Measurements from ENCODE around the gene EEIG1.
"Not testable (repeated sequence)": the region's sequence is repeated elsewhere in the genome, so short reads cannot be mapped to it uniquely, and the experiment has no call there.

The EEIG1 gene

DNA sequence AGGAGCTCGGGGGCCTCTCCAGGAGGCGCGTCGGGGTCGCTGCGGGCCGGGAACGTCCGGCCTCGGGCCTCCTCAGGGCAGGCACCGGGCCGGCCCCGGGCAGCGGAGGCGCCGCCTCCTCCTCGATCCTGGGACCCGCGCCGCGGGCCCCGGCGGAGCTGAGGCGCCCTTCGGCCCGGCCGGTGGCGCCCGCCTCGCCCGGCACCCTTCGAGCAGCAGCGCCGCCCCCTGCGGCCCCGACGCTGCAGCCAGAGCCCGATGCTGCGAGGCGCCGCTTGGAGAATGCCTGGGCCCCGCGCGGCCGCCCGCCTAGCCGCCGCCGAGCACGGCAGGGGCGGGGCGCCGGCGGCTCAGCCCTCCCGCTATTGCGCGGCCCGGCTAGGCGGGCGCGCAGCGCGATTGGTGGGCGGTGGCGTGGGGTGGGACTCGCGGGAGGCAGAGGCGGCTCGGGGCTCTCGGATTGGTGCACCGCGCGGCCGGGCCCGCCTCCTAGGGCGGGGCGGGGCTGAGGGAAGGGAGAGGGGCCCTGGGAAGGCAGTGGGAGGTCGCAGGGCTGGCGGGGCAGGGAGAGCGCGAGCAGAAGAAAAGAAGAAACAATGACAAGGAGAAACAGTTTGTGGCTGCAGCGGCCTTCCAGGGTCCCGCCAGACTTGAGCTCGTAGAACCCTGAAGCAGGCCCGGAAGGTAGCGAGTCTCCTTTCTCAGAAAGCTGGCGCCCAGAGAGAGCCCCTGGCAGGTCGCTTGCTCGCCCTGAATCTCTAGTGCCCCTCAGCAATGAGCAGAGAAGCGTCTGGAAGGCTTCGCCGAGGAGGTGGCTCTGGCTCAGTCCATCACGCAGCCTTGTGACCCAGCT lies at the start of gene EEIG1:
Gene EEIG1 (minus strand): TSS at position 284 of the 853 bp plus-strand sequence. CDS start 852 bp downstream, outside the sequence.
- peak; percentile 93 for DNase-seq

DNA sequence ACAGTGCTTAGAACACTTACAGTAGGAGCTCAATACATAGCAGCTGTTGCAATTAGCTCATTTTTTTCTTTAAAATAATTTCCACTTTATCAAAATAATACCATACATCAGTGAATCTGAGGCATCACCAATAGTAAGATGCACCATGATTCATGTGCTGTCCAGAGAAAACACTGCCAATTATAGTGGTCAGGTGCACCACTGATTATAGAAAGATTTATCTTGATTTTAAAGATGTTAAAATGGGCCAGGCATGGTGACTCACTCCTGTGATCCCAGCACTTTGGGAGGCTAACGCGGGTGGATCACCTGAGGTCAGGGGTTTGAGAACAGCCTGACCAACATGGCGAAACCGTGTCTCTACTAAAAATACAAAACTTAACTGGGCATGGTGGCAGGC lies 46.9 kb upstream of the EEIG1 start:
- no peak for DNase-seq

DNA sequence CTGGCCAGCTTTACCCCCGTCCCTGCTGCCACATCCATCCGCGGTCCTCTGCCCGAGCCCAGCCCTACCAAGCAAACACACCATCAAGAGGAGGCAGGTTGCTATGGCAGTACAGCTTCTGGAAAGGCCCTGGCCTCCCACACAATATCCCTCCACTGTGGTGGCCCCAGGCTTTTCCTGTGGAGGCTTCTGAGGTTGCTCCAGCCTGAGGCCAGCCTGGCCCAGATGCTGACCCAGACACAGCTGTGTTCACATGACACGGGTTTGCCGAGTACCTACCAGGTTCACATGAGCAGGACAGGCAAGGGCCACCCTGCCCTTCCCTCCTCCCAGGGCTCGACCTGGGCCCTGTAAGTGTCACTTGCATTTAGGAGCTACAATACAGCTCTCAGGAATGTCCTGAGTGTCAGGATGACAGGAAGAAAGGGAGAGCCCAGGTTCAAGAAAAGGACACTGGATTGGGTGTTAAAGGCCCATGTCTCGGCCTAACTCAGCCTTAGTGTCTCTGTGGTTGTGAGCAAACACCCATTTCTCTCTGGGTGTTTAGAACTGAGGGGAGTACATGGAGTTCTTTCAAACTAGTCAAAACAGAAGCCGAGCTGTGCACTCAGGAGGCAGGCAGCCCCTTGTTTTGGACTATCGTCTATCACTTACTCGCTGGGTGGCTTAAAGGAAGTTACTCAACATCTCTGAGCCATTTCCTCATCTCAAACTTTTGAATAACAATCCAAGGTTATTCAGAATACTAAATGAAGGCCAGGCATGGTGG lies 46.2 kb upstream of the EEIG1 start:
- peak; percentile 10 for DNase-seq

- DNase-seq: no peak
Observed at GRCh38 chr9:128026255-128026772, 45.5 kb upstream of the EEIG1 start.

DNA sequence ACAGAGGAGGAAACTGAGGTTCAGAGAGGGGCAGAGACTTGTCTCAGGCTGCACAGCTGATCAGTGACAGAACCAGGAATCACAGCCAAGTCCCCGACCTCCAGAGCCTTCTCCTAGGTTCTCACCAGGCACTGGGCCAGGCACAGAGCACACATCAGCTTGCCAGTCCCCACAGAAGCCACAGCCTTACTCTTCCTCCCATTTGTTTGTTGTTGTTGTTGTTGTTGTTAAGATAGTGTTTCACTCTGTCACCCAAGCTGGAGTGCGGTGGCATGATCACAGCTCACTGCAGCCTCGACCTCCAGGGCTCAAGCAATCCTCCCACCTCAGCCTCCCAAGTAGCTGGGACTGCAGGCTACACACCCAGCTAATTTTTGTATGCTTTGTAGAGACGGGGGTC lies 44.9 kb upstream of the EEIG1 start:
- DNase-seq: no peak

DNA sequence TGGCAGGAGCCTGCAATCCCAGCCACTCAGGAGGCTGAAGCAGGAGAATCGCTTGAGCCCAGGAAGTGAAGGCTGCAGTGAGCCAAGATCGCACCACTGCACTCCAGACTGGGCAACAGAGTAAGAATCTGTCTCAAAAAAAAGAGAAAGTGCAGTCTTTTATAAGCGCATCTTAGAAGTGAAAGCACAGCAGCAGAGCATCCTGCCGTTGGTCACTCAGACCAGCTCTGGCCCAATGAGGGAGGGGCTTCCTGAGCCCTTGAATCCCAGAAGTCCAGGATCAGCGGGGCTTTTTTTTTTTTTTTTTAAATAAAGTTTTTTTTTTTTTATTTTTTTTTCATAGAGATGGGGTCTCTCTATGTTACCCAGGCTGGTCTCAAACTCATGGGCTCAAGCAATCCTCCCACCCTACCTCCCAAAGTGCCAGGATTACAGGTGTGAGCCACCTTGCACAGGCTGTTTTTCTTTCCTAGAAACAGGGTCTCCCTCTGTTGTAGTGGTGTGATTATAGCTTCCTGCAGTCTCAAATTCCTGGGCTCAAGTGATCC lies 44.0 kb upstream of the EEIG1 start:
- no peak for DNase-seq

DNA sequence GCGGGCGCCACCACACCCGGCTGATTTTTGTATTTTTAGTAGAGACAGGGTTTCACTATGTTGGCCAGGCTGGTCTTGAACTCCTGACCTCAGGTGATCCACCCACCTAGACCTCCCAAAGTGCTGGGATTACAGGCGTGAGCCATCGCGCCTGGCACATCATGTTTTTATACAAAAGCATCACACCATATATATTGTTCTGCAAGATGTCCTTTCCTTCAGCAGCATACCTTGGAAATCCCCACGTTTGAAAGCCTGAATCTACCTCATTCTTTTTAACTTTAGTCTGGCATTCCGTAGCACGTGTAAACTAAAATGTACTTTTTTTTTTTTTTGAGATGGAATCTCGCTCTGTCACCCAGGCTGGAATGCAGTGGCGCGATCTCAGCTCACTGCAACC lies 42.9 kb upstream of the EEIG1 start:
- not testable (repeated sequence) for DNase-seq

DNA sequence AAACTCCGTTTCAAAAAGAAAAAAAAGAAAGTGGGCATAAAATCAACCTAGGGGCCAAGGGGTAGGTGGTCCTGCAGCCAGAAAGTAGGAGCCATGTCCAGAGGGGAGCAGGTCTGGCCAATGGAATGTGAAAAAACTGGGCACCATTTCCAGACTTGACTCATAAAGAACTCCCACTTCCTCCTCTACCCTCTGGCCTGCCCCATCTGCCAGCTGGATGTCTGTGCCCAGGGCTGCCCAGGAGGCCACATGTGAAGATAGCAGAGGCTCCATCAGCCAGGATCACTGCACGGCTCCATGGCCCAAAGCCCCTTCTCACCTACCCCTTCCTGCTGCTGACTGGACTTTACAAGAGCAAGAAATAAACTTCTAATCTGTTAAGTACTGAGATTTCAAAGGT lies 42.1 kb upstream of the EEIG1 start:
- no peak for DNase-seq

DNA sequence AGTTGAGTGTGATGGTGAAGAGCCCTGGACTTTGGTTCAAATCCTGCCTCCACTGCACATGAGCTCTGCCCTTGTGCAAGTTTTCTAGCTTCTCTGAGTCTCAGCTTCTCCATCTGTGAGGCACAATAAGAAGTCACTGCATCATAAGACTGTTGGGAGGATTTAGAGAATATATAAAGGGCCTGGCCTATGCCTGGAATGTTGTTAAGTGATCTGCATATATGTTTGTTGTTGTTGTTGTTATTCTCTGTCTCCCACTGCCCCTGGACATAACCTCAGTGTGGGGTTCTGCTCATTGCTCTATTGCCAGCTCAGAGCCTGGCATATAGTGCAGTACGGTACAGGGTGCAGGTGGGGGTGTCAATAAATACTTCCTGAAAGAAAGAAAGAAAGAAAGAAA lies 40.3 kb upstream of the EEIG1 start:
- no peak for DNase-seq

DNA sequence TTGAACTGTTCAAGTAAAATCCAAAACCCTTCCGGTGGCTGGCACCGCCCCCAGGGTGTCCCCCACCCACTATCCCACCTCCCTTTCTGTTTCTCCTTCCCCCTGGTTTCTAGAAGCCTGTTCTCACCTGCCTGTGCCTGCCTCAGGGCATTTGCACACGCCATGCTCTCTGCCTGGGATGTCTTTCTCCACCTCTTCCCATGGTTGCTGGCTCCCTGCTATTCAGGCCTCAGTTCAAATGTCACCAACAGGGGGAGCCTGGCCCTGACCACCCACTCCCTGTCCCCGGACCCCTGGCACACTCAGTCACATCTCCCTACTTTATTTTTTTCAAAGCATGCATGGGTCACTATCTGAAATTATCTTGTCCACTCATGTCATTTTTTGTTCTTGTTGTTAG lies 39.9 kb upstream of the EEIG1 start:
- DNase-seq: no peak

DNA sequence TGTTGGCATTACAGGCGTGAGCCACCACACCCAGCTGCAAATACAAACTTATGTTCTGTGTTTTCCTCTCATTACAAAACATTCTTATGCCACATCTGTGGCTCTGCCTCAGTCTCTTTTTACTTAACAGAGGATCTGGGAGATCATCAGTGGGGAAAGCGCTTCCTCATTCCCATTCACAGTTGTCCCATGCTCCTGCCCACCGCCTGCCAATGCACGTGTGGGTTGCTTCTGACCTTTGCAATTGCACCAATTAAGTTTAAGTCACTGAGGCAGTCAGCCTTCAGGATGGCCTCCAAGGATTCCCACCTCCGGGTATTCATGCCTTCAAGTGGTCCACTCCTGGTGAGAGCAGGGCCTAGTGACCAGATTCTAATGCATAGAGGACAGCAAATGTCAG lies 34.9 kb upstream of the EEIG1 start:
- no peak for DNase-seq

DNA sequence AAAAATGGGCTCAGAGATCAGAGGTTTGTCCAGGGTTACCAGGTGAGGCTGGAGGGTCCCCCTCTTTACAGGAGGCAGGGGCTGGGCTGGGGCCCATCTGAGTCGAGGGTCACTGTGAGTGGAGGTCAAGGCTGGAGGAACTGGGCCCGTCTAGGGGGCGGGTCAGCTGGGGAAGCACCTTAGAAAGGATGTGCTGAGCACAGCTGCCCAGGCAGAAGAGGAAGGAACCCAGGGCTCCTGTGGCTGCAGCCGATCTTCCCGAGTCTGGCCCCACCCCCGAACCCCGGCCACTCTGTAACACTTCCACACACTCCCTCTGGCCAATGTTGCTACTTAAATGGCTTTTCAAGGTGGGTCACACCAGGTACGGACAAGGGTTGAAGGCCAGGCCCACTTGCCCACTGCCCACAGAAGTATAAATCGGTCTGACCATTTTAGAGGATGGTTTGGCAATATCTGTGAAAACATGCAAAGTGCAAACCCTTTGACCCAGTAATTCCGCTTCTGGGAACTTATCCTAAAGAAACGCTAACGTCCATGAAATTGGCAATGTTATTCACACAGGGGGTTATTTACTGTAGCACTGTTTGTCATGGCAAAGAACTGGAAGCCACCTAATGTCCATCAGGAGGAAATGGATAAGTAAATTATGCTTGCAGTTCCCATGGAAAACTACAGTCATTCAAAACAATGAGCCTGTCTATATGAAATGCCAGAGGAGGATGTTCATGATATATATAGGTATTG lies 30.5 kb upstream of the EEIG1 start:
- DNase-seq: no peak

- DNase-seq: no peak
Observed at GRCh38 chr9:128009639-128010038, 28.9 kb upstream of the EEIG1 start.

DNA sequence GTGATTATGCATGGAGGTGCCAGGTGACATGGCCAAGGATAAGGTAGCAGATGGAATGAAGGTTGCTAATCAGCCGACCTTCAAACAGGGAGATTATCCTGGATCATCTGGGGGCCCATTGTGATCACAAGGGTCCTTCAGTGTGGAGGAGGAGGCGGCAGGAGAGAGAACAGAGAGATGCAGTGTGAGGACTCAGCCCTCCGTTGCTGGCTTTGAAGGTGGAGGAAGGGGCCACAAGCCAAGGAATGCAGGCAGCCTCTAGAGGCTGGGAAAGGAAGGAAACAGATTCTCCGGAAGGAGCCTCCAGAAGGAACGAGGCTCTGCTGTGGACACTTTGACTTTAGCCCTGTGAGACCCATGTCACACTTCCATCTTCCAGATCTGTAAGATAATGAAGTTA lies 27.4 kb upstream of the EEIG1 start:
- DNase-seq: no peak

DNA sequence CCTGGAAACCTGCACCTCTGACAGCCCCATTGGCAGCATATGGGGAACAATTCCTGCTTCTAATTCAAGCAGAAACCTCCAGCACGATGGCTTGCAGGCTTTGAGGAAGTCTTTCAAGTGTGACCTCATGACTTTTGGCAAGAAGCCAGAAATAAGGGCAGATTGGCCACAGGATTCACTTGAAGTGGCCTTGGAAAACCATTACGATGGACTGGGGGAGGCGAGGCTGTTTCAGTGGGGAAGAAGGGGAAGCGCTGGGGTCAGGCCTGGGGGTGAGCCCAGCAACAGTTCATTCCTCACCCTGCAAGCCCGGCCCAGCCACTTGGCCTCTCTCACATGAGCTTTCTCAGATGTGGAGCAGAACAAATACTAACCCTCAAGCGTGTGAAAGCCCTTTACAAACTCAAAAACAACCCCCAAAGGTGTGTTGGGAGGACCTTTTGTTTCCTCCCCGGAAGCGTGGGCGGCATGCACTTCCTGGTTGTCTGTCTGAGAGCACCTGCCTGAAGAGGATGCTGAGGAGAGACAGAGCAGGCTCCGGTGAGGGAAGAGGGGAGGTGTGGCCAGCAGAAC lies 26.9 kb upstream of the EEIG1 start:
- DNase-seq: peak; percentile 55

GRCh38 chr9:128006332-128006996 lies 25.7 kb upstream of the EEIG1 start:
- peak; percentile 24 for DNase-seq

DNA sequence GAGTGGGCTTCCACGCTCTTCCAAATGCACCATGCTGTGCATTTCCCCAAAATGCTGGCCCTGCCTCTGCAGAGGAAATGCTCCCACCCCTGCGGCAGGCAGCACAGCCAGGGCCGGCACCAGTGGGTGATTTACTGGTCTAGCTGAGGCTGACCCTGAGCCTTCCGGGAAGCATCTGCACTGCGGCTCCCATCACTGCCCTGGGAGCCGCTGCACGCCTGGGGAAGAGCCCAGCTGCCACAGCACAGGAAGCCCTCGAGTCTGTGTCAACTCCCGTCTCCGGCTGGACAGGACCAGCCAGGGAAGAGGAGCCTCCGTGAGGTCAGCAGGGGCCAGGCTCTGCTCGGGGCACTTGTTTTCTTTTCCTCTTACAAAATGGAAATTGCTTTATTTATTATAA lies 25.1 kb upstream of the EEIG1 start:
- DNase-seq: no peak

GRCh38 chr9:128003966-128004604 lies 23.3 kb upstream of the EEIG1 start:
- DNase-seq: no peak

DNA sequence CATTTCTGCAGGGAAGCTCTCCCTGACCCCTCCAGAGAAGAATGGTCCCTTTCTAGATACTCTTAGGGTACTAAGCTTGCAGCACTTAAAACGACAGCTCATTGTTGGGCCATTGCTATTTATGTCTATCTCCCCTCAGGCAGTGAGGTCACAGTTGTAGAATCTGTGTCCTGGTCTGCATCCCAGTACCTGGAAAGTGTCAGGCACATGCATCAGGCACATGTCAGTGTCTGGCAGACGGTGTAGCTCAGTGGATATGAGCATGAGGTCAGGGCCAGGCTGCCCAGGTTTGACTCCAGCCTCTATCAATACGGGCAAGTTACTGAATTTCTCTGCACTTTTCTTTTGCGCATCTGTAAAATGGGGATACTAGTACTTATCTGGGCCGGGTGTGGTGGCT lies 22.2 kb upstream of the EEIG1 start:
- no peak for DNase-seq

- peak; percentile 92 for DNase-seq
Observed at GRCh38 chr9:128001779-128002298, 21.1 kb upstream of the EEIG1 start.

DNA sequence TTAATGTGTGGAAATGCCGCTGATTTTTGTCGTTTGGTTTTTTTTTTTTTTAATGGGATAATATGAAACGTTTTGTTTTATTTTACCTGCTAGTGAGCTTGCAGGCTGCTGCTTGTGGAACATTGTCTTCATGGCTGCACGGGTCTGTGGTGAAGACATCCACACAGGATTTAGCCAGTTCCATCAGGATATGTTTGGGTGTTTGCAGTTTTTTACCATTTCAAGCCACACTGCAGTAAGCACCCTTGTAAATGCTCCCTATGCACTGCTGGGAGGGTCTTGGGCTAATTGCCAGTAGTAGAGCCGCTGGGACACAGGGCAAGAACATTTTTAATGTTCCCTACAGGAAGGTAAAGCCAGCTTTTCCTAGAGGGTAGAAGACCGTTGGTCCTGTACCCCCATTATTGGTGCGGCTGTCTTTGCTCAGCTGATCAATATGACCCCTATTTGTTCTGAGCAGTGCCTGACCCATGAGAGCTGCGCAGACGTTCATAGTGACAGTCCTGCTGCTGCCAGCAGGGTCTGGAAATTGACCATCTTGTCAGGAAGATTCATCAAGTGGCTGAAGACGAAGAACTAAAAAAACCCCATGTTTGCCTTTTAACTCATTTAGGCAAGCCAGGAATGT lies 20.5 kb upstream of the EEIG1 start:
- no peak for DNase-seq
